K562 (cell line): ENCODE results near the gene SCYL1. TPM values are rescaled to one million over a fixed set of nuclear protein-coding genes. Genes with fewer than 3 reads are reported as not detected.

Experiments
- ARID2 ChIP-seq: fragments of 450-650 bp; IDR thresholded peaks from 2 replicates; pipeline ENCODE4 v1.6.1; 2017; ENCODE audit warnings: antibody characterized with exemption, mild to moderate bottlenecking
- CBX3 ChIP-seq, 2 experiments: IDR thresholded peaks; 1 replicate in 1 of 2; 2 replicates in 1 of 2; pipeline ENCODE4 v1.6.1; 2012; ENCODE audit warnings: inconsistent platforms in 2 of 2, low read length in 2 of 2, borderline replicate concordance in 1 of 2, control low read depth in 1 of 2
- DACH1 ChIP-seq: fragments of 450-650 bp; IDR thresholded peaks from 2 replicates; pipeline ENCODE4 v1.6.1; 2018; ENCODE audit not compliant: partially characterized antibody
- EP400 ChIP-seq: fragments of 450-650 bp; IDR thresholded peaks from 2 replicates; pipeline ENCODE4 v1.6.1; 2017; ENCODE audit warnings: antibody characterized with exemption, mild to moderate bottlenecking, moderate library complexity
- ETV1 ChIP-seq: fragments of 450-650 bp; conservative IDR thresholded peaks from 2 replicates; pipeline ENCODE4 v1.6.1; 2016; ENCODE audit warnings: missing genetic modification characterization, control low read depth, low read depth, missing compliant biosample characterization
- ETV5 ChIP-seq: sonication (generic); formaldehyde crosslinking; IDR thresholded peaks from 2 replicates; pipeline ENCODE4 v1.4.0; 2020; ENCODE audit warnings: low read depth, mild to moderate bottlenecking, missing genetic modification reagents
- FIP1L1 ChIP-seq: fragments of 200-400 bp; formaldehyde crosslinking; IDR thresholded peaks from 2 replicates; pipeline ENCODE4 v1.6.1; 2018; ENCODE audit warnings: mild to moderate bottlenecking, low read depth, low read length; ENCODE audit not compliant: poor library complexity, severe bottlenecking
- FUS ChIP-seq: fragments of 200-400 bp; formaldehyde crosslinking; optimal IDR thresholded peaks from 2 replicates; pipeline ENCODE3; 2017; ENCODE audit warnings: low read depth, low read length
- GATAD2B ChIP-seq: fragments of 450-650 bp; IDR thresholded peaks from 2 replicates; pipeline ENCODE4 v1.6.1; 2017; ENCODE audit warnings: mild to moderate bottlenecking, borderline replicate concordance
- HCFC1 ChIP-seq: IDR thresholded peaks from 2 replicates; pipeline ENCODE4 v1.6.1; 2012; ENCODE audit warnings: low read depth, low read length, improper control_type of control experiment
- HDGF ChIP-seq: fragments of 450-650 bp; IDR thresholded peaks from 2 replicates; pipeline ENCODE4 v1.6.1; 2016
- HNRNPUL1 ChIP-seq: fragments of 200-400 bp; formaldehyde crosslinking; IDR thresholded peaks from 2 replicates; pipeline ENCODE4 v1.6.1; 2017; ENCODE audit warnings: low read length
- KAT2B ChIP-seq: IDR thresholded peaks from one replicate; pipeline ENCODE4 v1.6.1; 2012; ENCODE audit warnings: low read depth, mild to moderate bottlenecking, control low read depth, inconsistent platforms, low read length, moderate library complexity
- KLF16 ChIP-seq: IDR thresholded peaks from 2 replicates; pipeline ENCODE4 v1.6.1; 2016; ENCODE audit warnings: antibody characterized with exemption
- NCOR1 ChIP-seq: fragments of 450-650 bp; IDR thresholded peaks from 2 replicates; pipeline ENCODE4 v1.6.1; 2016; ENCODE audit warnings: mild to moderate bottlenecking, moderate library complexity
- NFE2L1 ChIP-seq: fragments of 450-650 bp; IDR thresholded peaks from 2 replicates; pipeline ENCODE4 v1.6.1; 2016; ENCODE audit warnings: missing genetic modification characterization, low read depth, mild to moderate bottlenecking, missing compliant biosample characterization, moderate library complexity, borderline replicate concordance
- PCBP1 ChIP-seq: fragments of 200-400 bp; formaldehyde crosslinking; IDR thresholded peaks from 2 replicates; pipeline ENCODE4 v1.6.1; 2018; ENCODE audit warnings: mild to moderate bottlenecking, low read depth, low read length; ENCODE audit not compliant: poor library complexity, severe bottlenecking
- TRIM24 ChIP-seq, 2 experiments: fragments of 450-650 bp; IDR thresholded peaks; 2 replicates each; pipeline ENCODE4 v1.6.1; 2016
- XRCC4 ChIP-seq: IDR thresholded peaks from one replicate; pipeline ENCODE4 v1.6.1; 2011; ENCODE audit not compliant: insufficient read depth, insufficient read length; ENCODE audit errors: extremely low read depth
- XRCC5 ChIP-seq: fragments of 200-400 bp; formaldehyde crosslinking; IDR thresholded peaks from 2 replicates; pipeline ENCODE4 v1.6.1; 2017; ENCODE audit warnings: low read depth, mild to moderate bottlenecking, low read length
- ZNF146 ChIP-seq: IDR thresholded peaks from one replicate; pipeline ENCODE4 v1.6.1; 2018; ENCODE audit warnings: missing compliant biosample characterization; ENCODE audit not compliant: unreplicated experiment
- ZSCAN32 ChIP-seq: fragments of 450-650 bp; formaldehyde crosslinking; IDR thresholded peaks from 2 replicates; pipeline ENCODE4 v1.4.0; 2020; ENCODE audit warnings: mild to moderate bottlenecking, moderate library complexity
- polyA plus RNA-seq, 8 experiments: library from polyadenylated mRNA; depleted of rRNA in 4 of 8; stranded (reverse) in 5 of 8; unstranded in 3 of 8; fragments of >200 nt; fragmentation: Nextera tagmentation in 2 of 8; fragmentation: Illumina TruSeq in 1 of 8; extraction: Ambion mirVana in 2 of 8; extraction: Trizol in 1 of 8; gene quantifications; 2 replicates each; pipeline versions ENCODE4 v1.2.1 to v1.2.3, GENCODE V29; 2011 to 2014; ENCODE audit warnings: inconsistent platforms in 1 of 8, missing spikeins in 1 of 8
- total RNA-seq, 7 experiments: library from RNA; depleted of rRNA in 6 of 7; stranded (reverse); fragments of >200 nt in 6 of 7; fragmentation: Illumina TruSeq in 2 of 7; extraction: Trizol in 2 of 7; gene quantifications; 2 replicates each; pipeline versions ENCODE4 v1.2.1 to v1.2.3, GENCODE V29; 2011 to 2021; ENCODE audit warnings: low replicate concordance in 1 of 7
- TF ChIP-seq, protein P1 (sequence below): fragments of 200-800 bp; sonication (Bioruptor generic); IDR thresholded peaks from 2 replicates; pipeline ENCODE4 v1.6.1; 2017; ENCODE audit warnings: missing genetic modification characterization, missing compliant biosample characterization
- TF ChIP-seq, protein P2 (sequence below): fragments of 450-650 bp; conservative IDR thresholded peaks from 2 replicates; pipeline ENCODE4 v1.6.1; 2016; ENCODE audit warnings: missing genetic modification characterization, low read depth, mild to moderate bottlenecking, missing compliant biosample characterization, moderate library complexity
- TF ChIP-seq, protein P3 (sequence below): fragments of 250-450 bp; sonication (Bioruptor Pico); IDR thresholded peaks from 2 replicates; pipeline ENCODE4 v1.4.0; 2020; ENCODE audit warnings: mild to moderate bottlenecking
- TF ChIP-seq, protein P4 (sequence below): fragments of 250-450 bp; sonication (Bioruptor Pico); IDR thresholded peaks from 2 replicates; pipeline ENCODE4 v1.8.0; 2021; ENCODE audit warnings: moderate library complexity, mild to moderate bottlenecking, inconsistent platforms

SCYL1 gene
- total and polyA plus RNA-seq, 9 of the 15 experiments (the other 6 are each of a cell fraction or from before 2014, with no cell fraction given), result 1.9 to 145 (median 57.6) TPM

DNA sequence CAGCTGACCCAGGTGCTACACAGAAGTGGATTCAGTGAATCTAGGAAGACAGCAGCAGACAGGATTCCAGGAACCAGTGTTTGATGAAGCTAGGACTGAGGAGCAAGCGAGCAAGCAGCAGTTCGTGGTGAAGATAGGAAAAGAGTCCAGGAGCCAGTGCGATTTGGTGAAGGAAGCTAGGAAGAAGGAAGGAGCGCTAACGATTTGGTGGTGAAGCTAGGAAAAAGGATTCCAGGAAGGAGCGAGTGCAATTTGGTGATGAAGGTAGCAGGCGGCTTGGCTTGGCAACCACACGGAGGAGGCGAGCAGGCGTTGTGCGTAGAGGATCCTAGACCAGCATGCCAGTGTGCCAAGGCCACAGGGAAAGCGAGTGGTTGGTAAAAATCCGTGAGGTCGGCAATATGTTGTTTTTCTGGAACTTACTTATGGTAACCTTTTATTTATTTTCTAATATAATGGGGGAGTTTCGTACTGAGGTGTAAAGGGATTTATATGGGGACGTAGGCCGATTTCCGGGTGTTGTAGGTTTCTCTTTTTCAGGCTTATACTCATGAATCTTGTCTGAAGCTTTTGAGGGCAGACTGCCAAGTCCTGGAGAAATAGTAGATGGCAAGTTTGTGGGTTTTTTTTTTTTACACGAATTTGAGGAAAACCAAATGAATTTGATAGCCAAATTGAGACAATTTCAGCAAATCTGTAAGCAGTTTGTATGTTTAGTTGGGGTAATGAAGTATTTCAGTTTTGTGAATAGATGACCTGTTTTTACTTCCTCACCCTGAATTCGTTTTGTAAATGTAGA lies 24.3 kb upstream of the SCYL1 start (continued):
- no peak for TF ChIP-seq HNRNPUL1
- TF ChIP-seq DACH1, result no peak
- TF ChIP-seq, protein P1, sequence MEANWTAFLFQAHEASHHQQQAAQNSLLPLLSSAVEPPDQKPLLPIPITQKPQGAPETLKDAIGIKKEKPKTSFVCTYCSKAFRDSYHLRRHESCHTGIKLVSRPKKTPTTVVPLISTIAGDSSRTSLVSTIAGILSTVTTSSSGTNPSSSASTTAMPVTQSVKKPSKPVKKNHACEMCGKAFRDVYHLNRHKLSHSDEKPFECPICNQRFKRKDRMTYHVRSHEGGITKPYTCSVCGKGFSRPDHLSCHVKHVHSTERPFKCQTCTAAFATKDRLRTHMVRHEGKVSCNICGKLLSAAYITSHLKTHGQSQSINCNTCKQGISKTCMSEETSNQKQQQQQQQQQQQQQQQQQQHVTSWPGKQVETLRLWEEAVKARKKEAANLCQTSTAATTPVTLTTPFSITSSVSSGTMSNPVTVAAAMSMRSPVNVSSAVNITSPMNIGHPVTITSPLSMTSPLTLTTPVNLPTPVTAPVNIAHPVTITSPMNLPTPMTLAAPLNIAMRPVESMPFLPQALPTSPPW, result 0 out of 2 replicates have a peak, but pooled peaks have one; percentile 16
- TF ChIP-seq FUS, result no peak
- 0 out of 2 replicates have a peak, but pooled peaks have one; percentile 11 for TF ChIP-seq ZSCAN32 (CRISPR knock-in tag)
- TF ChIP-seq, protein P2, sequence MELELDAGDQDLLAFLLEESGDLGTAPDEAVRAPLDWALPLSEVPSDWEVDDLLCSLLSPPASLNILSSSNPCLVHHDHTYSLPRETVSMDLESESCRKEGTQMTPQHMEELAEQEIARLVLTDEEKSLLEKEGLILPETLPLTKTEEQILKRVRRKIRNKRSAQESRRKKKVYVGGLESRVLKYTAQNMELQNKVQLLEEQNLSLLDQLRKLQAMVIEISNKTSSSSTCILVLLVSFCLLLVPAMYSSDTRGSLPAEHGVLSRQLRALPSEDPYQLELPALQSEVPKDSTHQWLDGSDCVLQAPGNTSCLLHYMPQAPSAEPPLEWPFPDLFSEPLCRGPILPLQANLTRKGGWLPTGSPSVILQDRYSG (tag), result no peak
- 0 out of 4 replicates have a peak, but pooled peaks of 1 of the 2 experiments have one; percentile 20 for TF ChIP-seq TRIM24 (IDR thresholded peaks at IDR 0.05)
- no peak for TF ChIP-seq GATAD2B
- no peak for TF ChIP-seq HDGF
- TF ChIP-seq KLF16, result no peak
- TF ChIP-seq NFE2L1, result no peak
- peak; percentile 72; the same call in 1 of the 2 replicates for TF ChIP-seq XRCC5
- no peak; the same call in 1 of the 2 replicates for TF ChIP-seq EP400
- 0 out of 2 replicates have a peak, but pooled peaks have one; percentile 64 for TF ChIP-seq ETV5 (CRISPR knock-in tag)
- TF ChIP-seq, protein P3, sequence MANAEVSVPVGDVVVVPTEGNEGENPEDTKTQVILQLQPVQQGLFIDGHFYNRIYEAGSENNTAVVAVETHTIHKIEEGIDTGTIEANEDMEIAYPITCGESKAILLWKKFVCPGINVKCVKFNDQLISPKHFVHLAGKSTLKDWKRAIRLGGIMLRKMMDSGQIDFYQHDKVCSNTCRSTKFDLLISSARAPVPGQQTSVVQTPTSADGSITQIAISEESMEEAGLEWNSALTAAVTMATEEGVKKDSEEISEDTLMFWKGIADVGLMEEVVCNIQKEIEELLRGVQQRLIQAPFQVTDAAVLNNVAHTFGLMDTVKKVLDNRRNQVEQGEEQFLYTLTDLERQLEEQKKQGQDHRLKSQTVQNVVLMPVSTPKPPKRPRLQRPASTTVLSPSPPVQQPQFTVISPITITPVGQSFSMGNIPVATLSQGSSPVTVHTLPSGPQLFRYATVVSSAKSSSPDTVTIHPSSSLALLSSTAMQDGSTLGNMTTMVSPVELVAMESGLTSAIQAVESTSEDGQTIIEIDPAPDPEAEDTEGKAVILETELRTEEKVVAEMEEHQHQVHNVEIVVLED (CRISPR knock-in tag), result no peak
- no peak for TF ChIP-seq ETV1 (tag)
- no peak for TF ChIP-seq HCFC1
- TF ChIP-seq XRCC4, result no peak
- TF ChIP-seq ZNF146, result no peak
- peak; percentile 58 for TF ChIP-seq ARID2
- TF ChIP-seq NCOR1, result peak; percentile 68
- TF ChIP-seq, protein P4, sequence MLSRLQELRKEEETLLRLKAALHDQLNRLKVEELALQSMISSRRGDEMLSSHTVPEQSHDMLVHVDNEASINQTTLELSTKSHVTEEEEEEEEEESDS, result no peak
- TF ChIP-seq CBX3 (IDR thresholded peaks at IDR 0.05; ENCODE audit: borderline replicate concordance in 1 of 2, low read length in 2 of 2), result no peak
- peak; percentile 55 for TF ChIP-seq PCBP1
- TF ChIP-seq KAT2B, result no peak
- no peak for TF ChIP-seq FIP1L1
